PFSK-1 (cell line): ENCODE measurements around the gene MYH10.

ENCODE experiments used
- FOXP2 ChIP-seq: optimal IDR thresholded peaks from 2 replicates; pipeline ENCODE3; 2011; ENCODE audit warnings: borderline replicate concordance, control low read depth, inconsistent platforms; ENCODE audit not compliant: insufficient read depth; ENCODE audit errors: extremely low read length, extremely low read depth
- POLR2AphosphoS5 ChIP-seq: IDR thresholded peaks from 2 replicates; pipeline ENCODE4 v1.6.1; 2012; ENCODE audit warnings: low read depth, mild to moderate bottlenecking, control low read depth, low read length, moderate library complexity
- REST ChIP-seq, 2 experiments: IDR thresholded peaks; 2 replicates each; pipeline versions ENCODE4 v1.6.1 to v1.8.0; 2011 to 2012; ENCODE audit warnings: low read depth in 2 of 2, low read length in 2 of 2, control low read depth in 1 of 2, inconsistent platforms in 1 of 2, mild to moderate bottlenecking in 1 of 2, moderate library complexity in 1 of 2; ENCODE audit not compliant: insufficient read depth in 1 of 2
- SIN3A ChIP-seq: IDR thresholded peaks from 2 replicates; pipeline ENCODE4 v1.6.1; 2012; ENCODE audit warnings: mild to moderate bottlenecking, low read length, moderate library complexity, borderline replicate concordance; ENCODE audit not compliant: insufficient read depth
- TAF1 ChIP-seq: IDR thresholded peaks from 2 replicates; pipeline ENCODE4 v1.6.1; 2012; ENCODE audit warnings: low read length, control low read depth, borderline replicate concordance; ENCODE audit not compliant: insufficient read depth

Gene MYH10

GRCh38 chr17:8435245-8436168, 195.0 kb downstream of the MYH10 start, which contains the start of gene NDEL1:
Gene NDEL1 (plus strand): TSS chr17:8435884. CDS start chr17:8444272, 8,388 bp downstream.
- peak; percentile 98 for TF ChIP-seq POLR2AphosphoS5
- peak; percentile 96 for TF ChIP-seq TAF1
- TF ChIP-seq SIN3A = peak; percentile 82; the same call in 1 of the 2 replicates
- TF ChIP-seq REST (IDR thresholded peaks at IDR 0.05; ENCODE audit: insufficient read depth in 1 of 2, low read depth in 2 of 2, low read length in 2 of 2) = peak; percentile 8 to 61; a peak in 1 of 4 replicates
- TF ChIP-seq FOXP2 = peak; percentile 92

- TF ChIP-seq SIN3A (no peak), POLR2AphosphoS5 (no peak), TAF1 (no peak), FOXP2 (no peak), REST (IDR thresholded peaks at IDR 0.05; ENCODE audit: insufficient read depth in 1 of 2, low read depth in 2 of 2, low read length in 2 of 2) (no peak)
Observed at GRCh38 chr17:8430966-8431365, 199.6 kb downstream of the MYH10 start.

- TF ChIP-seq REST (IDR thresholded peaks at IDR 0.05; ENCODE audit: insufficient read depth in 1 of 2, low read depth in 2 of 2, low read length in 2 of 2) (no peak), POLR2AphosphoS5 (no peak), SIN3A (no peak), FOXP2 (no peak), TAF1 (no peak)
Observed at GRCh38 chr17:8426802-8427201, 203.7 kb downstream of the MYH10 start.

- TF ChIP-seq TAF1 (no peak), SIN3A (no peak), FOXP2 (no peak), POLR2AphosphoS5 (no peak), REST (IDR thresholded peaks at IDR 0.05; ENCODE audit: insufficient read depth in 1 of 2, low read depth in 2 of 2, low read length in 2 of 2) (no peak)
Observed at GRCh38 chr17:8426094-8426720, 204.3 kb downstream of the MYH10 start.
